ENCODE data around the gene ANKRD13A. TPM values are rescaled to one million over a fixed set of nuclear protein-coding genes. Genes with fewer than 3 reads are reported as not detected.

The ANKRD13A gene
- total RNA-seq, 1 experiment from 2014 or later, result 118 TPM

DNA sequence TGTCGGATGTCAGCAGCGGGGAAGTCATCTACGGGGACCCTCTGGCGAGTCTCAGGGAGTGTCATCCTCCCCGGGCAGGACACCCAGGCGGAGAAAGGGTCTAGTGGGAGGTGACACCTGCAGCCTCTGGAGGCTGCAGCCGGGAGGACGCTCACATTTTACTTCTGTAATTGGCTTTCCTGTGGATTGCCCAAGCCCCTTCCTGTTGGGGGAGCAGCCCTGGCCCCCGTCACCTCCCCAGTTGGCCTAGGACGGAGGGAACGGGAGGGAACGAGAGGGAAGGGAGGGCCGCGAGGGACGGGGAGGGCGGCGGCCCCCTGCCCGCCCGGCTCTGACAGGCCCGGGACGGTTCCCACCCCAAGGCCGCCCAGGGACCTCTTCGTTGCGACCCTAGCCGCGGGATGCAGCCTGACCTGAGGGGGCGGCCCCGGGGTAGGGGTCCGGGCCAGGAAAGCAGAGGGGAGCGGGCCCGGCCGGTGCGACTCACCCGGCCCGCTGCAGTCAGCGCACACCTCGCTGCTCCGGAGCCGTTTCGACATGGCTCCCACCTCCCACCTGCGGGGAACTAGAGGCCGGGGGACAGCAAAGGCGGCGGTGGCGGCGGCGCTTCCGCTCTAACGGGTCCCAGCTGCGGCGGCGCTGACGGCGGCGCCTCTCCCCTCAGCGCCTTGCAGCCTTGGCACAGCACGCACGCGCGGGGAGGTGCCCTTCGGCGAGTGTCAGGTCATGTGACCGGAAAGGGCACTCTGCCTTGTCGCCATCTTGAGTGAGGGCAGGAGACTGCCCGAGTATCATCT is 3.3 kb upstream of the ANKRD13A start, which contains the start of gene GIT2:
TSS of gene GIT2 (minus strand) at position 683 of the 797 bp plus-strand sequence. CDS start at position 539, 144 bp downstream.
- Histone ChIP-seq H4K20me1 (ENCODE audit: low read length) (peaks cover 8% of the 10 kb centered on the region; the same call in 1 of the 2 replicates), H2AFZ (ENCODE audit: low read length) (peak within 1 kb of the TSS; percentile 99), H3K4me2 (ENCODE audit: low read length) (peak within 1 kb of the TSS; percentile 96), H3K9ac (ENCODE audit: low read length) (peak within 1 kb of the TSS; percentile 79), H3K4me3 (ENCODE audit: low read length) (peak within 1 kb of the TSS; percentile 96), H3K9me3 (ENCODE audit: low read length) (no peaks in the 10 kb centered on the region), H3K79me2 (ENCODE audit: low read length) (peaks cover 55% of the 10 kb centered on the region), H3K9me2 (replicated peaks; ENCODE audit: low read length) (no peaks in the 10 kb centered on the region), H3K4me1 (ENCODE audit: insufficient read depth, low read length) (peaks cover 27% of the 10 kb centered on the region), H3F3A (ENCODE audit: low read length, unreplicated experiment) (peaks cover under 1% of the 10 kb centered on the region), H3K36me3 (ENCODE audit: low read depth, low read length) (0 out of 2 replicates have a peak, but pooled peaks cover under 1% of the 10 kb centered on the region), H3K27ac (ENCODE audit: low read length) (no peak within 1 kb of the TSS), H3K27me3 (ENCODE audit: low read length) (no peaks in the 10 kb centered on the region)
- POLR2A ChIA-PET (ENCODE audit: unreplicated experiment), result interaction anchor here (0.7 kb wide), 1 partner anchor 43 kb away, joined by 3 read pairs; no protein-coding TSS in a partner anchor
- no peak for TF ChIP-seq EZH2phosphoT487 (IDR thresholded peaks at IDR 0.05; ENCODE audit: borderline replicate concordance, low read length)
- TF ChIP-seq CTCF (conservative IDR thresholded peaks at IDR 0.05; ENCODE audit: low read depth, low read length), result no peak
- no peak for TF ChIP-seq EZH2 (IDR thresholded peaks at IDR 0.05; ENCODE audit: low read length, unreplicated experiment)
- DNase-seq (peak; percentile 95), ATAC-seq (peak; percentile 56)
- intact Hi-C loops (cut with micrococcal nuclease), result no loop called here
- CTCF ChIA-PET, result interaction anchor here (0.5 kb wide), 1 partner anchor 436 kb away, joined by 3 read pairs; no protein-coding TSS in a partner anchor
- no TSS peak for BruUV-seq (replicated peaks)

- Histone ChIP-seq H4K20me1 (ENCODE audit: low read length) (peaks cover 8% of the 10 kb centered on the region; the same call in 1 of the 2 replicates), H3K27me3 (ENCODE audit: low read length) (no peaks in the 10 kb centered on the region), H3F3A (ENCODE audit: low read length, unreplicated experiment) (peaks cover 6% of the 10 kb centered on the region), H3K9me2 (replicated peaks; ENCODE audit: low read length) (no peaks in the 10 kb centered on the region), H3K79me2 (ENCODE audit: low read length) (peaks cover 61% of the 10 kb centered on the region), H3K4me2 (ENCODE audit: low read length) (peak overlapping the region; percentile 96), H2AFZ (ENCODE audit: low read length) (peak overlapping the region; percentile 99), H3K9ac (ENCODE audit: low read length) (peak overlapping the region; percentile 79), H3K36me3 (ENCODE audit: low read depth, low read length) (no peaks in the 10 kb centered on the region), H3K4me3 (ENCODE audit: low read length) (peak overlapping the region; percentile 96), H3K4me1 (ENCODE audit: insufficient read depth, low read length) (peaks cover 33% of the 10 kb centered on the region), H3K27ac (ENCODE audit: low read length) (no peak overlapping the region), H3K9me3 (ENCODE audit: low read length) (no peaks in the 10 kb centered on the region)
- intact Hi-C loops (cut with micrococcal nuclease), result no loop called here
- ChIA-PET CTCF (no interaction called here), POLR2A (ENCODE audit: unreplicated experiment) (no interaction called here)
- no TSS peak for BruUV-seq (replicated peaks)
- TF ChIP-seq CTCF (conservative IDR thresholded peaks at IDR 0.05; ENCODE audit: low read depth, low read length), result no peak
- TF ChIP-seq EZH2 (IDR thresholded peaks at IDR 0.05; ENCODE audit: low read length, unreplicated experiment), result no peak
- no peak for TF ChIP-seq EZH2phosphoT487 (IDR thresholded peaks at IDR 0.05; ENCODE audit: borderline replicate concordance, low read length)
- DNase-seq (no peak), ATAC-seq (no peak)
These were observed 2.8 kb upstream of the ANKRD13A start for GRCh38 chr12:109996483-109996853.

GRCh38 chr12:109997393-109997792 is 1.8 kb upstream of the ANKRD13A start:
- H4K20me1 ChIP-seq (ENCODE audit: low read length), result peaks cover 8% of the 10 kb centered on the region; the same call in 1 of the 2 replicates
- H3K4me3 ChIP-seq (ENCODE audit: low read length), result no peak overlapping the region
- no peak for DNase-seq
- H3K9ac ChIP-seq (ENCODE audit: low read length), result no peak overlapping the region
- BruUV-seq (replicated peaks), result no TSS peak
- no peak overlapping the region for H3K4me2 ChIP-seq (ENCODE audit: low read length)
- no peaks in the 10 kb centered on the region for H3K9me3 ChIP-seq (ENCODE audit: low read length)
- no peaks in the 10 kb centered on the region for H3K9me2 ChIP-seq (replicated peaks; ENCODE audit: low read length)
- H3F3A ChIP-seq (ENCODE audit: low read length, unreplicated experiment), result peaks cover 8% of the 10 kb centered on the region
- no peak overlapping the region for H2AFZ ChIP-seq (ENCODE audit: low read length)
- H3K36me3 ChIP-seq (ENCODE audit: low read depth, low read length), result no peaks in the 10 kb centered on the region
- H3K27me3 ChIP-seq (ENCODE audit: low read length), result no peaks in the 10 kb centered on the region
- peaks cover 68% of the 10 kb centered on the region for H3K79me2 ChIP-seq (ENCODE audit: low read length)
- intact Hi-C loops (cut with micrococcal nuclease), result no loop called here
- ATAC-seq, result no peak
- CTCF ChIA-PET, result no interaction called here
- POLR2A ChIA-PET (ENCODE audit: unreplicated experiment), result no interaction called here
- no peak for TF ChIP-seq CTCF (conservative IDR thresholded peaks at IDR 0.05; ENCODE audit: low read depth, low read length)
- TF ChIP-seq EZH2phosphoT487 (IDR thresholded peaks at IDR 0.05; ENCODE audit: borderline replicate concordance, low read length), result no peak
- TF ChIP-seq EZH2 (IDR thresholded peaks at IDR 0.05; ENCODE audit: low read length, unreplicated experiment), result no peak
- H3K4me1 ChIP-seq (ENCODE audit: insufficient read depth, low read length), result peaks cover 42% of the 10 kb centered on the region
- no peak overlapping the region for H3K27ac ChIP-seq (ENCODE audit: low read length)
